Mesenchymal stem cell (in vitro differentiated cells and primary cell): Measurements from ENCODE around the gene FNDC3B.

Experiments
- DNase-seq: peaks from one replicate; pipeline ENCODE4 v3.0.0-alpha.2; 2013
- H2AFZ ChIP-seq: one replicate; pipeline ENCODE4 v1.6.1; 2013; ENCODE audit warnings: low read depth, mild to moderate bottlenecking, control low read depth, inconsistent platforms, low read length, moderate library complexity
- H2AK5ac ChIP-seq: 2 replicates; pipeline ENCODE4 v1.6.1; 2013; ENCODE audit warnings: low read length, moderate library complexity, mild to moderate bottlenecking, inconsistent platforms; ENCODE audit not compliant: severe bottlenecking
- H2BK120ac ChIP-seq: one replicate; pipeline ENCODE4 v1.6.1; 2013; ENCODE audit warnings: low read depth, mild to moderate bottlenecking, inconsistent platforms, low read length, moderate library complexity
- H2BK12ac ChIP-seq, 2 experiments: one replicate each; pipeline ENCODE4 v1.6.1; 2013; ENCODE audit warnings: inconsistent platforms in 2 of 2, low read length in 2 of 2, mild to moderate bottlenecking in 2 of 2, moderate library complexity in 2 of 2, control low read depth in 1 of 2
- H2BK15ac ChIP-seq: one replicate; pipeline ENCODE4 v1.6.1; 2013; ENCODE audit warnings: mild to moderate bottlenecking, low read depth, inconsistent platforms; ENCODE audit not compliant: poor library complexity, severe bottlenecking
- H2BK5ac ChIP-seq: 2 replicates; pipeline ENCODE4 v1.6.1; 2013; ENCODE audit warnings: low read depth, mild to moderate bottlenecking, low read length, control low read depth, inconsistent platforms; ENCODE audit not compliant: poor library complexity, severe bottlenecking
- H3K14ac ChIP-seq, 2 experiments: one replicate each; pipeline ENCODE4 v1.6.1; 2013; ENCODE audit warnings: inconsistent platforms in 2 of 2, low read length in 2 of 2, control low read depth in 1 of 2, mild to moderate bottlenecking in 1 of 2, moderate library complexity in 1 of 2
- H3K18ac ChIP-seq, 2 experiments: one replicate each; pipeline ENCODE4 v1.6.1; 2013; ENCODE audit warnings: inconsistent platforms in 2 of 2, low read length in 2 of 2, control low read depth in 1 of 2, low read depth in 1 of 2, mild to moderate bottlenecking in 1 of 2
- H3K23ac ChIP-seq, 2 experiments: one replicate each; pipeline ENCODE4 v1.6.1; 2013; ENCODE audit warnings: inconsistent platforms in 2 of 2, low read length in 2 of 2, mild to moderate bottlenecking in 2 of 2, moderate library complexity in 2 of 2, control low read depth in 1 of 2
- H3K27ac ChIP-seq: 2 replicates; pipeline ENCODE4 v1.5.1; 2013; ENCODE audit warnings: mild to moderate bottlenecking, moderate library complexity, low read length, control low read depth, inconsistent platforms; ENCODE audit not compliant: poor library complexity, severe bottlenecking
- H3K27me3 ChIP-seq, 2 experiments: 2 replicates each; pipeline versions ENCODE4 v1.6.1 to v1.7.0; 2013; ENCODE audit warnings: low read length in 2 of 2, mild to moderate bottlenecking in 2 of 2, moderate library complexity in 2 of 2, control low read depth in 1 of 2, inconsistent platforms in 1 of 2; ENCODE audit not compliant: control insufficient read depth in 1 of 2, insufficient read depth in 1 of 2
- H3K36me3 ChIP-seq, 2 experiments: 2 replicates each; pipeline versions ENCODE4 v1.6.1 to v1.7.0; 2013; ENCODE audit warnings: low read length in 2 of 2, control low read depth in 1 of 2, inconsistent platforms in 1 of 2, low read depth in 1 of 2, mild to moderate bottlenecking in 1 of 2; ENCODE audit not compliant: insufficient read depth in 2 of 2, control insufficient read depth in 1 of 2
- H3K4ac ChIP-seq, 2 experiments: one replicate each; pipeline ENCODE4 v1.6.1; 2013; ENCODE audit warnings: inconsistent platforms in 2 of 2, low read length in 2 of 2, mild to moderate bottlenecking in 2 of 2, moderate library complexity in 2 of 2, control low read depth in 1 of 2, low read depth in 1 of 2
- H3K4me1 ChIP-seq: 2 replicates; pipeline ENCODE4 v1.6.1; 2013; ENCODE audit warnings: low read depth, low read length, control low read depth; ENCODE audit not compliant: control insufficient read depth, insufficient read depth
- H3K4me2 ChIP-seq: 2 replicates; pipeline ENCODE4 v1.6.1; 2013; ENCODE audit warnings: low read length, mild to moderate bottlenecking, inconsistent platforms; ENCODE audit not compliant: poor library complexity, severe bottlenecking
- H3K4me3 ChIP-seq, 2 experiments: 2 replicates each; pipeline versions ENCODE4 v1.5.1 to v1.7.0; 2013; ENCODE audit warnings: low read length in 2 of 2, mild to moderate bottlenecking in 2 of 2, control low read depth in 1 of 2, low read depth in 1 of 2; ENCODE audit not compliant: insufficient read depth in 1 of 2
- H3K79me1 ChIP-seq: replicated peaks from 2 replicates; pipeline ENCODE4 v1.6.1; 2013; ENCODE audit warnings: mild to moderate bottlenecking, control low read depth, low read length, inconsistent platforms; ENCODE audit not compliant: poor library complexity, severe bottlenecking
- H3K9ac ChIP-seq: 2 replicates; pipeline ENCODE4 v1.7.0; 2013; ENCODE audit warnings: mild to moderate bottlenecking, low read length, moderate library complexity
- H3K9me3 ChIP-seq: 2 replicates; pipeline ENCODE4 v1.7.0; 2013; ENCODE audit warnings: mild to moderate bottlenecking, low read length; ENCODE audit not compliant: control insufficient read depth
- H4K8ac ChIP-seq: one replicate; pipeline ENCODE4 v1.6.1; 2013; ENCODE audit warnings: inconsistent platforms, mild to moderate bottlenecking, low read length, moderate library complexity
- H4K91ac ChIP-seq: one replicate; pipeline ENCODE4 v1.6.1; 2013; ENCODE audit warnings: mild to moderate bottlenecking, low read length, inconsistent platforms
- WGBS: methylation state at CpG from one replicate; pipeline ENCODE4 v1.1.7; 2013; ENCODE audit warnings: mixed read lengths; 5-methylcytosine and 5-hydroxymethylcytosine counted together

FNDC3B gene

GRCh38 chr3:172271386-172271976 is 232.1 kb downstream of the FNDC3B start:
- Histone ChIP-seq H3K14ac (no peak overlapping the region), H2BK5ac (no peak overlapping the region), H3K79me1 (peaks cover 23% of the 10 kb centered on the region), H3K4me3 (no peak overlapping the region), H3K9me3 (no peaks in the 10 kb centered on the region), H3K23ac (no peak overlapping the region), H3K36me3 (peaks cover 19 to 69% of the 10 kb centered on the region in 2 experiments), H3K27ac (no peak overlapping the region), H4K8ac (no peak overlapping the region), H4K91ac (no peak overlapping the region), H3K9ac (no peak overlapping the region), H2AFZ (no peak overlapping the region), H2BK12ac (no peak overlapping the region), H3K27me3 (no peaks in the 10 kb centered on the region), H3K4me1 (no peaks in the 10 kb centered on the region), H3K18ac (no peak overlapping the region), H3K4me2 (no peak overlapping the region), H2AK5ac (no peak overlapping the region), H2BK120ac (no peak overlapping the region), H3K4ac (no peak overlapping the region), H2BK15ac (no peak overlapping the region)
- no peak for DNase-seq
- 94% methylated on average over 8 of the region's 9 CpGs for WGBS

- no CpG with 5 or more reads among the region's 2 CpGs for WGBS
- Histone ChIP-seq H3K9ac (no peak overlapping the region), H3K4me2 (no peak overlapping the region), H2BK120ac (no peak overlapping the region), H3K14ac (no peak overlapping the region), H3K79me1 (peaks cover 24% of the 10 kb centered on the region), H2BK12ac (no peak overlapping the region), H2AFZ (no peak overlapping the region), H3K36me3 (peaks cover 13 to 69% of the 10 kb centered on the region in 2 experiments), H2BK15ac (no peak overlapping the region), H2AK5ac (no peak overlapping the region), H3K9me3 (no peaks in the 10 kb centered on the region), H3K23ac (no peak overlapping the region), H3K4me1 (no peaks in the 10 kb centered on the region), H2BK5ac (no peak overlapping the region), H3K27ac (peak overlapping the region; percentile 19), H3K4ac (no peak overlapping the region), H4K8ac (no peak overlapping the region), H3K18ac (no peak overlapping the region), H3K27me3 (no peaks in the 10 kb centered on the region), H4K91ac (no peak overlapping the region), H3K4me3 (no peak overlapping the region)
- DNase-seq: peak; percentile 42
Measured at GRCh38 chr3:172272698-172273097, 233.3 kb downstream of the FNDC3B start.

GRCh38 chr3:172273378-172273777 is 234.0 kb downstream of the FNDC3B start:
- no peak overlapping the region for H3K9ac ChIP-seq
- peaks cover 13 to 73% of the 10 kb centered on the region in 2 experiments for H3K36me3 ChIP-seq
- H3K4ac ChIP-seq: no peak overlapping the region
- 100% methylated on average over 1 of the region's 1 CpG for WGBS
- H2BK120ac ChIP-seq: no peak overlapping the region
- no peak overlapping the region for H2BK12ac ChIP-seq
- peaks cover 24% of the 10 kb centered on the region for H3K79me1 ChIP-seq
- H3K4me3 ChIP-seq: no peak overlapping the region
- no peaks in the 10 kb centered on the region for H3K9me3 ChIP-seq
- H2BK5ac ChIP-seq: no peak overlapping the region
- H3K14ac ChIP-seq: no peak overlapping the region
- peak overlapping the region; percentile 15 for H2AK5ac ChIP-seq
- no peaks in the 10 kb centered on the region for H3K4me1 ChIP-seq
- no peak for DNase-seq
- no peak overlapping the region for H2BK15ac ChIP-seq
- no peak overlapping the region for H3K27ac ChIP-seq
- H3K4me2 ChIP-seq: no peak overlapping the region
- no peak overlapping the region for H3K23ac ChIP-seq
- no peak overlapping the region for H4K8ac ChIP-seq
- H2AFZ ChIP-seq: no peak overlapping the region
- no peak overlapping the region for H3K18ac ChIP-seq
- no peak overlapping the region for H4K91ac ChIP-seq
- no peaks in the 10 kb centered on the region for H3K27me3 ChIP-seq

- Histone ChIP-seq H4K8ac (no peak overlapping the region), H3K4me2 (no peak overlapping the region), H2BK12ac (no peak overlapping the region), H4K91ac (no peak overlapping the region), H3K4me1 (peaks cover 5% of the 10 kb centered on the region), H3K14ac (no peak overlapping the region), H3K23ac (no peak overlapping the region), H3K9me3 (no peaks in the 10 kb centered on the region), H2BK15ac (no peak overlapping the region), H3K27ac (no peak overlapping the region), H3K4me3 (no peak overlapping the region), H3K79me1 (peaks cover 22% of the 10 kb centered on the region), H2BK120ac (no peak overlapping the region), H2AFZ (no peak overlapping the region), H3K36me3 (peaks cover 9 to 75% of the 10 kb centered on the region in 2 experiments), H2BK5ac (no peak overlapping the region), H3K18ac (no peak overlapping the region), H3K9ac (no peak overlapping the region), H3K4ac (no peak overlapping the region), H3K27me3 (no peaks in the 10 kb centered on the region), H2AK5ac (no peak overlapping the region)
- no peak for DNase-seq
- 96% methylated on average over 2 of the region's 2 CpGs for WGBS
Measured at GRCh38 chr3:172274906-172275305, 235.5 kb downstream of the FNDC3B start.
